ENCODE measurements around the gene CLMP. TPM values are rescaled to one million over a fixed set of nuclear protein-coding genes. Genes with fewer than 3 reads are reported as not detected.

Gene CLMP
- total RNA-seq, 1 donor from 2014 or later, result 3.4 TPM

GRCh38 chr11:123233280-123233974, 38.4 kb upstream of the CLMP start:
- no peak overlapping the region for H3K4me3 ChIP-seq
- no peak overlapping the region for H3K27ac ChIP-seq (replicated peaks)
- H3K9me3 ChIP-seq (replicated peaks), result no peaks in the 10 kb centered on the region
- intact Hi-C loops (cut with micrococcal nuclease), result no loop called here
- DNase-seq, result no peak
- H3K27me3 ChIP-seq (ENCODE audit: low read depth), result peaks cover 29% of the 10 kb centered on the region
- H3K4me1 ChIP-seq, result peaks cover 9% of the 10 kb centered on the region
- TF ChIP-seq CTCF (IDR thresholded peaks at IDR 0.05; ENCODE audit: borderline replicate concordance), result no peak
- H3K36me3 ChIP-seq, result no peaks in the 10 kb centered on the region

- Histone ChIP-seq H3K4me3 (no peak overlapping the region), H3K4me1 (peaks cover 9% of the 10 kb centered on the region), H3K9me3 (replicated peaks) (no peaks in the 10 kb centered on the region), H3K36me3 (no peaks in the 10 kb centered on the region), H3K27me3 (ENCODE audit: low read depth) (peaks cover 35% of the 10 kb centered on the region), H3K27ac (replicated peaks) (no peak overlapping the region)
- DNase-seq, result no peak
- intact Hi-C loops (cut with micrococcal nuclease), result no loop called here
- TF ChIP-seq CTCF (IDR thresholded peaks at IDR 0.05; ENCODE audit: borderline replicate concordance), result no peak
Measured at GRCh38 chr11:123231777-123232176, 36.7 kb upstream of the CLMP start.

DNA sequence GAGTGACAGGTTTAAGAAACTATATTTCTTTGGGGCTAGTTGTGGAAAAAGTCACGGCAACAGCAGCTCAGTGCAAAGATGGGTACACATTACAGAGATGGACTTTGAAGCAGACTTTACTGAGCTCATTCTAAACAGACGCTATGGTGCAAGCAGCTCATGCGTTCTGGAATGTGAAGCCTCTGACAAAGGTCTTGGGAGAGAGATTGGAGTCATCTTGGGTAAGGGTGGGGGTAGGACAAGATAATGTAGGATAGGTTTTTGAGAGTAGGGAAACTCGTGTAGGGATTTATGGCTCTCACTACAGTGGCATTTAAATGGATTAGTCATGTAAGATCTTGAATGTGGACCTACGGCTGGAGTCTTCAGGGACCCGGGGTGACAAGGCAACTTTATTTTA, 36.2 kb upstream of the CLMP start:
- intact Hi-C loops (cut with micrococcal nuclease), result no loop called here

GRCh38 chr11:123230346-123230745, 35.3 kb upstream of the CLMP start:
- no peak overlapping the region for H3K27ac ChIP-seq (replicated peaks)
- no peak overlapping the region for H3K4me3 ChIP-seq
- peaks cover 48% of the 10 kb centered on the region for H3K27me3 ChIP-seq (ENCODE audit: low read depth)
- intact Hi-C loops (cut with micrococcal nuclease), result no loop called here
- H3K36me3 ChIP-seq, result no peaks in the 10 kb centered on the region
- no peak for DNase-seq
- H3K4me1 ChIP-seq, result peaks cover 9% of the 10 kb centered on the region
- H3K9me3 ChIP-seq (replicated peaks), result no peaks in the 10 kb centered on the region
- TF ChIP-seq CTCF (IDR thresholded peaks at IDR 0.05; ENCODE audit: borderline replicate concordance), result no peak

More for the DNA sequence above, 36.2 kb upstream of the CLMP start:
- Histone ChIP-seq H3K4me3 (no peak overlapping the region), H3K27me3 (ENCODE audit: low read depth) (peaks cover 39% of the 10 kb centered on the region), H3K27ac (replicated peaks) (no peak overlapping the region), H3K9me3 (replicated peaks) (no peaks in the 10 kb centered on the region), H3K4me1 (peaks cover 9% of the 10 kb centered on the region), H3K36me3 (no peaks in the 10 kb centered on the region)
- no peak for TF ChIP-seq CTCF (IDR thresholded peaks at IDR 0.05; ENCODE audit: borderline replicate concordance)
- DNase-seq, result no peak

DNA sequence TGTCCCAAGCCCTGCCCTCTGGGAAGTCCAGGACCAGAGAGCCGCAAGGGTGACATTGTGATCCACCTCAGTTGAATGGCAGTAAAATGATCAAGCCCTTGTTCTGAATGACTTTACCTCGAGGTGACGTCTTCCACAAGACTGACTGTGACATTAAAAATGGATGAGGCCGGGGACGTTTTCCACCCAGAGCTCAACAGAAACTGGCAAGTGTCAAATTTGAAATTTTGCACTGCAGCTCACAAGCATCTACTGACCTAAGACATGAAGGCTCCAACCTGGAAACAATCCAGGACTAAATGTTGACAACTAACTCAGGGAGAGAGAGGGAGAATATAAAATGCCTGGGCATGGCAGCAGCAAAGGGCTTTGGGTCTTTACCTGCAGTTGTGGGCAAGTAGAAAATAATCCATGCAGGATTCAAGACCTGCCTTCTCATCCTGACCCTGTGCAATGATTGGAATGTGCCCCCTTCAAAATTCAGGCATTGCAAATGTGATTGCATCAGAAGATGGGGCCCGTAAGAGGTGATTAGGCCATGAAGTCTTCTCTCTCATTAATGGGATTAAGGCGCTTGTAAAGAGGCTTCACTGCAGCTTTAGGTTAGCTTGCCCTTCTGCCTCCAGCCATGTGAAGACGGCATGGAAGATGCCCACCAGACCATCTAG, 33.6 kb upstream of the CLMP start:
- intact Hi-C loops (cut with micrococcal nuclease), result no loop called here
- Histone ChIP-seq H3K36me3 (no peaks in the 10 kb centered on the region), H3K27ac (replicated peaks) (no peak overlapping the region), H3K27me3 (ENCODE audit: low read depth) (peaks cover 48% of the 10 kb centered on the region), H3K4me1 (peaks cover 7% of the 10 kb centered on the region), H3K9me3 (replicated peaks) (no peaks in the 10 kb centered on the region), H3K4me3 (no peak overlapping the region)
- no peak for DNase-seq
- TF ChIP-seq CTCF (IDR thresholded peaks at IDR 0.05; ENCODE audit: borderline replicate concordance), result no peak
